Stimulated activated CD4-positive, alpha-beta T cell treated with anti-CD3 and anti-CD28 coated beads, Interleukin-4, amount 100 ng/mL, for 48 hours (primary cell): ENCODE measurements around the gene PALD1.
"Not testable (repeated sequence)": the region's sequence is repeated elsewhere in the genome, so short reads cannot be mapped to it uniquely, and the experiment has no call there.

Experiments
- DNase-seq, 2 donors: peaks; one replicate each; pipeline ENCODE4 v3.0.0-alpha.2; 2020; ENCODE audit warnings: low read depth in 2 of 2

The PALD1 gene

GRCh38 chr10:70481831-70482530 lies 3.4 kb downstream of the PALD1 start:
- DNase-seq = no peak

GRCh38 chr10:70482982-70483760 lies 4.6 kb downstream of the PALD1 start:
- DNase-seq = no peak

- not testable (repeated sequence) for DNase-seq
Observed at GRCh38 chr10:70483872-70484271, 5.3 kb downstream of the PALD1 start.

GRCh38 chr10:70487824-70488223 lies 9.3 kb downstream of the PALD1 start:
- DNase-seq = no peak

GRCh38 chr10:70490142-70490541 lies 11.6 kb downstream of the PALD1 start:
- no peak for DNase-seq

GRCh38 chr10:70491614-70492013 lies 13.0 kb downstream of the PALD1 start:
- DNase-seq = no peak

- no peak for DNase-seq
Observed at GRCh38 chr10:70492786-70493659, 14.5 kb downstream of the PALD1 start.

- no peak for DNase-seq
Observed at GRCh38 chr10:70493660-70494234, 15.2 kb downstream of the PALD1 start.

GRCh38 chr10:70494536-70494935 lies 16.0 kb downstream of the PALD1 start:
- DNase-seq = peak; percentile 33 to 38

- no peak for DNase-seq
Observed at GRCh38 chr10:70494966-70495365, 16.4 kb downstream of the PALD1 start.

- no peak for DNase-seq
Observed at GRCh38 chr10:70495691-70496261, 17.2 kb downstream of the PALD1 start.

GRCh38 chr10:70496341-70497119 lies 18.0 kb downstream of the PALD1 start:
- DNase-seq = no peak

GRCh38 chr10:70497120-70497545 lies 18.6 kb downstream of the PALD1 start:
- DNase-seq = no peak

- DNase-seq = no peak
Observed at GRCh38 chr10:70498970-70499835, 20.6 kb downstream of the PALD1 start.

- no peak for DNase-seq
Observed at GRCh38 chr10:70499836-70500167, 21.2 kb downstream of the PALD1 start.

GRCh38 chr10:70500368-70500767 lies 21.8 kb downstream of the PALD1 start:
- DNase-seq = no peak

- DNase-seq = no peak
Observed at GRCh38 chr10:70500812-70501301, 22.3 kb downstream of the PALD1 start.

- no peak for DNase-seq
Observed at GRCh38 chr10:70502406-70502805, 23.8 kb downstream of the PALD1 start.

GRCh38 chr10:70503776-70504175 lies 25.2 kb downstream of the PALD1 start:
- DNase-seq = no peak
